Left lung (tissue), 10 donors: ENCODE data around the gene FASTK. TPM values are rescaled to one million over a fixed set of nuclear protein-coding genes. Genes with fewer than 3 reads are reported as not detected.
A peak's percentile ranks its signal among the peaks of the same experiment; 100 is the strongest.

Source experiments
- ATAC-seq: fragments of 200-7000 bp; cut with Tn5 transposase; one replicate; pipeline ENCODE4 v1.9.1; 2020; ENCODE audit warnings: moderate library complexity
- DNase-seq, 4 donors: peaks; one replicate each; pipeline ENCODE4 v3.0.0-alpha.2; 2013 to 2020
- H3K27ac ChIP-seq, 2 donors: fragments of 200-600 bp; sonication (generic) in 1 of 2; one replicate each; pipeline versions ENCODE4 v1.5.0 to v1.8.0; 2020 to 2021
- H3K27me3 ChIP-seq, 2 donors: fragments of 200-600 bp; sonication (generic) in 1 of 2; one replicate each; pipeline versions ENCODE4 v1.5.0 to v1.8.0; 2020 to 2021
- H3K36me3 ChIP-seq, 2 donors: fragments of 200-600 bp; sonication (generic) in 1 of 2; one replicate each; pipeline versions ENCODE4 v1.5.0 to v1.8.0; 2020 to 2021
- H3K4me1 ChIP-seq, 2 donors: fragments of 200-600 bp; one replicate each; pipeline ENCODE4 v1.8.0; 2021
- H3K4me3 ChIP-seq, 2 donors: fragments of 200-600 bp; sonication (generic) in 1 of 2; one replicate each; pipeline versions ENCODE4 v1.5.0 to v1.8.0; 2020 to 2021; ENCODE audit warnings: mild to moderate bottlenecking in 1 of 2
- H3K9me3 ChIP-seq, 2 donors: fragments of 200-600 bp; sonication (generic) in 1 of 2; one replicate each; pipeline versions ENCODE4 v1.5.0 to v1.8.0; 2020 to 2021
- CTCF ChIP-seq, 2 donors: fragments of 200-600 bp; sonication (generic) in 1 of 2; IDR thresholded peaks; one replicate each; pipeline versions ENCODE4 v1.5.0 to v1.8.0; 2021; ENCODE audit warnings: antibody characterized with exemption in 2 of 2
- intact Hi-C, 2 donors: fragments of 100-400 bp; cut with DNase I; formaldehyde crosslinking; loops; one replicate each; pipeline versions ENCODE4 v1.11.2 to v1.14.2; 2022
- polyA plus RNA-seq, 6 donors: library from polyadenylated mRNA; unstranded; fragments of 120-200 nt; gene quantifications; one replicate each; pipeline ENCODE4 v1.2.1, GENCODE V29; 2013; ENCODE audit not compliant: insufficient read length in 6 of 6
- total RNA-seq, 2 donors: library from RNA; stranded (reverse); fragmentation: NEBNext Ultra II Directional; extraction: Animal tissue kit (Norgen Biotek cat#: 25700); gene quantifications; one replicate each; pipeline ENCODE4 v1.2.1, GENCODE V29; 2021
- donor health status: DM: no; HTN: yes; CAD: no.
- donor health status: DM: no; HTN: no; CAD: no.

FASTK gene
- total and polyA plus RNA-seq, 8 donors, result 38.2 to 65.7 (median 54.1) TPM

GRCh38 chr7:151128716-151129115 lies 48.1 kb upstream of the FASTK start:
- Histone ChIP-seq H3K36me3 (peaks cover 0 to 94% of the 10 kb centered on the region in 2 donors), H3K27me3 (no peaks in the 10 kb centered on the region), H3K9me3 (no peaks in the 10 kb centered on the region), H3K4me1 (peaks cover 10 to 12% of the 10 kb centered on the region in 2 donors), H3K27ac (no peak overlapping the region), H3K4me3 (no peak overlapping the region)
- DNase-seq (peak in 1 of 4 donors; percentile 35), ATAC-seq (no peak)
- TF ChIP-seq CTCF (IDR thresholded peaks at IDR 0.05), result no peak
- intact Hi-C loops, result loop anchor here in 1 of 2 donors (5.0 kb wide), 1 partner anchor 44 kb away; no protein-coding TSS in a partner anchor

- intact Hi-C loops, result loop anchor here in 1 of 2 donors (5.0 kb wide), 1 partner anchor 44 kb away; no protein-coding TSS in a partner anchor
- Histone ChIP-seq H3K4me3 (no peak overlapping the region), H3K4me1 (peaks cover 10 to 14% of the 10 kb centered on the region in 2 donors), H3K9me3 (no peaks in the 10 kb centered on the region), H3K27me3 (no peaks in the 10 kb centered on the region), H3K27ac (no peak overlapping the region), H3K36me3 (peaks cover 0 to 94% of the 10 kb centered on the region in 2 donors)
- no peak for TF ChIP-seq CTCF (IDR thresholded peaks at IDR 0.05)
- ATAC-seq, result no peak
- DNase-seq, result peak in 1 of 4 donors; percentile 39
Measured at GRCh38 chr7:151128144-151128543, 47.5 kb upstream of the FASTK start.

GRCh38 chr7:151126491-151127137 lies 46.0 kb upstream of the FASTK start:
- no peak overlapping the region for H3K4me3 ChIP-seq
- H3K9me3 ChIP-seq, result no peaks in the 10 kb centered on the region
- H3K4me1 ChIP-seq, result peaks cover 10 to 14% of the 10 kb centered on the region in 2 donors
- H3K36me3 ChIP-seq, result peaks cover 0 to 94% of the 10 kb centered on the region in 2 donors
- intact Hi-C loops, result loop anchor here in 1 of 2 donors (5.0 kb wide), 1 partner anchor 46 kb away; no protein-coding TSS in a partner anchor
- TF ChIP-seq CTCF (IDR thresholded peaks at IDR 0.05), result no peak
- H3K27me3 ChIP-seq, result no peaks in the 10 kb centered on the region
- no peak overlapping the region for H3K27ac ChIP-seq
- ATAC-seq (peak; percentile 12), DNase-seq (peak in 1 of 4 donors; percentile 79)

GRCh38 chr7:151125846-151126481 lies 45.4 kb upstream of the FASTK start:
- Histone ChIP-seq H3K4me3 (peak overlapping the region; percentile 17 to 28), H3K27ac (no peak overlapping the region), H3K36me3 (peaks cover 0 to 94% of the 10 kb centered on the region in 2 donors), H3K4me1 (peaks cover 10 to 14% of the 10 kb centered on the region in 2 donors), H3K27me3 (no peaks in the 10 kb centered on the region), H3K9me3 (no peaks in the 10 kb centered on the region)
- intact Hi-C loops, result loop anchor here in 1 of 2 donors (5.0 kb wide), 1 partner anchor 46 kb away; no protein-coding TSS in a partner anchor
- no peak for TF ChIP-seq CTCF (IDR thresholded peaks at IDR 0.05)
- ATAC-seq (peak; percentile 4), DNase-seq (peak in 1 of 4 donors; percentile 78)

GRCh38 chr7:151125470-151125845 lies 44.8 kb upstream of the FASTK start:
- DNase-seq (peak in 2 of 4 donors; percentile 46 to 69), ATAC-seq (no peak)
- H3K9me3 ChIP-seq, result no peaks in the 10 kb centered on the region
- peak overlapping the region; percentile 17 to 28 for H3K4me3 ChIP-seq
- TF ChIP-seq CTCF (IDR thresholded peaks at IDR 0.05), result no peak
- peaks cover 0 to 94% of the 10 kb centered on the region in 2 donors for H3K36me3 ChIP-seq
- no peaks in the 10 kb centered on the region for H3K27me3 ChIP-seq
- peaks cover 10 to 14% of the 10 kb centered on the region in 2 donors for H3K4me1 ChIP-seq
- intact Hi-C loops, result loop anchor here in 1 of 2 donors (5.0 kb wide), 1 partner anchor 47 kb away; no protein-coding TSS in a partner anchor
- no peak overlapping the region for H3K27ac ChIP-seq
